ENCODE measurements around the gene PCSK6.

DNA sequence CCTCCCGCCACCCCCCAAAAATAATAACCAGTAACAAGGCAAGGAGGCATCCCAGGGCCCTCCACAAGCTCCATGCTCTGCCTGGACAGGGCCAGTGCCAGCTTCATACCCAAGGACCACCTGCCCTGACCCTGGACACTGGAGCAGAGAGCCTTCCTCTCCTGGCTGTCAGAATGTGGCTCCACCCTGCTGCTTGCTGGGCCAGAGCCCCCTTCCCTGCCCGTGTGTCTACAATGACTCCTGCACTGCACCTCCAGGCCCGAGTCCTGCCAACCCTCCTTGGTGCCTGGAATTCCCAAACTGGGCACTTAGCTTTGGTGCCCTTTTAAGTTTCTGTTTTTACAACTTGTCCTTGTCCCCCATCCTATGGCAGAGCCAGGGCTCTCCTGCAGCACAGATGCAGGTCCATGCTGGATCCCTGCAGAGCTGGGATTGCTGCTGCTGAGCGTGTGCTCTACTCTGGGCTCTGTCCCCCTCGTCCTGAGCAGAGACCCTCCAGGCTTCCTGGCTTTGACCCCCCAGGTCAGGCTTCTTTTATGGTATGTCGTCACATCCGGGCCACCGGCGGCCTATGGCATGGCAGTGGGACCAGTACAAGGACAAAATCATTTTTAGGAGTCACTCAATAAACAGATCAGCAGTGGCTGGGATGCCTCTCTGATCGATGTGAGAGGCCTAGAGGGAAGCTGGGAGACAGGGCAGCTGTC lies 183.0 kb downstream of the PCSK6 start:
- no peak for TF ChIP-seq GATA3 (IDR thresholded peaks at IDR 0.05; ENCODE audit: low read depth, low read length)
- no peak for TF ChIP-seq GATA2 (IDR thresholded peaks at IDR 0.05; ENCODE audit: low read depth, low read length)
